Neutrophil (primary cell): Measurements from ENCODE around the gene ASCC2.
"Not testable (repeated sequence)": the region's sequence is repeated elsewhere in the genome, so short reads cannot be mapped to it uniquely, and the experiment has no call there.

Source experiments
- H3K27ac ChIP-seq: fragments of 200-600 bp; sonication (generic); 2 replicates; pipeline ENCODE4 v1.5.1; 2016; ENCODE audit warnings: mild to moderate bottlenecking, moderate library complexity
- H3K27me3 ChIP-seq: fragments of 200-600 bp; sonication (generic); 2 replicates; pipeline ENCODE4 v1.6.0; 2016; ENCODE audit warnings: mild to moderate bottlenecking
- H3K36me3 ChIP-seq: fragments of 200-600 bp; sonication (generic); 2 replicates; pipeline ENCODE4 v1.5.1; 2017
- H3K4me1 ChIP-seq, 2 experiments: fragments of 200-600 bp in 1 of 2; sonication (generic) in 1 of 2; 1 replicate in 1 of 2; 2 replicates in 1 of 2; pipeline versions ENCODE4 v1.5.1 to v1.6.1; 2013 to 2016; ENCODE audit warnings: low read depth in 1 of 2, low read length in 1 of 2, mild to moderate bottlenecking in 1 of 2, moderate library complexity in 1 of 2; ENCODE audit not compliant: control insufficient read depth in 1 of 2, insufficient read depth in 1 of 2
- H3K4me3 ChIP-seq, 2 experiments: fragments of 200-600 bp in 1 of 2; sonication (generic) in 1 of 2; 1 replicate in 1 of 2; 2 replicates in 1 of 2; pipeline ENCODE4 v1.5.1; 2013 to 2016; ENCODE audit warnings: low read depth in 1 of 2, low read length in 1 of 2, mild to moderate bottlenecking in 1 of 2, moderate library complexity in 1 of 2
- H3K9me3 ChIP-seq: fragments of 200-600 bp; sonication (generic); 2 replicates; pipeline ENCODE4 v1.5.1; 2016
- TF ChIP-seq, protein P1 (sequence below): fragments of 200-600 bp; sonication (generic); IDR thresholded peaks from 2 replicates; pipeline ENCODE4 v1.5.1; 2016; ENCODE audit warnings: antibody characterized with exemption

The ASCC2 gene

GRCh38 chr22:29831958-29832357, 6.1 kb downstream of the ASCC2 start:
- peaks cover 3% of the 10 kb centered on the region for H3K36me3 ChIP-seq
- no peaks in the 10 kb centered on the region for H3K9me3 ChIP-seq

GRCh38 chr22:29831186-29831921, 6.7 kb downstream of the ASCC2 start:
- TF ChIP-seq, protein P1, sequence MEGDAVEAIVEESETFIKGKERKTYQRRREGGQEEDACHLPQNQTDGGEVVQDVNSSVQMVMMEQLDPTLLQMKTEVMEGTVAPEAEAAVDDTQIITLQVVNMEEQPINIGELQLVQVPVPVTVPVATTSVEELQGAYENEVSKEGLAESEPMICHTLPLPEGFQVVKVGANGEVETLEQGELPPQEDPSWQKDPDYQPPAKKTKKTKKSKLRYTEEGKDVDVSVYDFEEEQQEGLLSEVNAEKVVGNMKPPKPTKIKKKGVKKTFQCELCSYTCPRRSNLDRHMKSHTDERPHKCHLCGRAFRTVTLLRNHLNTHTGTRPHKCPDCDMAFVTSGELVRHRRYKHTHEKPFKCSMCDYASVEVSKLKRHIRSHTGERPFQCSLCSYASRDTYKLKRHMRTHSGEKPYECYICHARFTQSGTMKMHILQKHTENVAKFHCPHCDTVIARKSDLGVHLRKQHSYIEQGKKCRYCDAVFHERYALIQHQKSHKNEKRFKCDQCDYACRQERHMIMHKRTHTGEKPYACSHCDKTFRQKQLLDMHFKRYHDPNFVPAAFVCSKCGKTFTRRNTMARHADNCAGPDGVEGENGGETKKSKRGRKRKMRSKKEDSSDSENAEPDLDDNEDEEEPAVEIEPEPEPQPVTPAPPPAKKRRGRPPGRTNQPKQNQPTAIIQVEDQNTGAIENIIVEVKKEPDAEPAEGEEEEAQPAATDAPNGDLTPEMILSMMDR = no peak
- Histone ChIP-seq H3K9me3 (no peaks in the 10 kb centered on the region), H3K27me3 (no peaks in the 10 kb centered on the region), H3K4me1 (peaks cover 20 to 21% of the 10 kb centered on the region in 2 experiments), H3K27ac (peak overlapping the region; percentile 64), H3K4me3 (no peak overlapping the region), H3K36me3 (peaks cover 3% of the 10 kb centered on the region)

More at GRCh38 chr22:29831958-29832357, 6.1 kb downstream of the ASCC2 start:
- no peak overlapping the region for H3K4me3 ChIP-seq
- H3K27me3 ChIP-seq = no peaks in the 10 kb centered on the region
- TF ChIP-seq, protein P1 = no peak
- peak overlapping the region; percentile 64 for H3K27ac ChIP-seq
- peaks cover 25 to 26% of the 10 kb centered on the region in 2 experiments for H3K4me1 ChIP-seq

- Histone ChIP-seq H3K9me3 (no peaks in the 10 kb centered on the region), H3K4me3 (no peak overlapping the region), H3K27me3 (no peaks in the 10 kb centered on the region), H3K36me3 (peaks cover 3% of the 10 kb centered on the region), H3K4me1 (peaks cover 15% of the 10 kb centered on the region in 2 experiments), H3K27ac (peak overlapping the region; percentile 64)
- TF ChIP-seq, protein P1 = no peak
These were observed 7.5 kb downstream of the ASCC2 start for GRCh38 chr22:29830585-29830984.

DNA sequence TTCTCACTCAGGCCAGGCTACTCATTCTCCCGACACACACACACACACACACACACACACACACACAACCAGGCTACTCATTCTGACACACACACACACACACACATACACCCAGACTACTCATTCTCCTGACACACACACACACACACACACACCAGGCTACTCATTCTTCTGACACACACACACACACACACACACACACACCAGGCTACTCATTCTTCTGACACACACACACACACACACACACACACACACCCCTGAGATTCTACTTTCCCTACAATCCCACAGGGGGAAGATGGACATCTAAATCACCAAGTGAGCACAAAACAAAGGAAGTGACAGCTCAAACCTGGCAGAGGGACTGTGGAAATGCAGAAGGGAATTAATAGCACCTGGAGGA, 10.3 kb downstream of the ASCC2 start:
- H3K36me3 ChIP-seq = peaks cover 15% of the 10 kb centered on the region
- not testable (repeated sequence) for H3K27me3 ChIP-seq

DNA sequence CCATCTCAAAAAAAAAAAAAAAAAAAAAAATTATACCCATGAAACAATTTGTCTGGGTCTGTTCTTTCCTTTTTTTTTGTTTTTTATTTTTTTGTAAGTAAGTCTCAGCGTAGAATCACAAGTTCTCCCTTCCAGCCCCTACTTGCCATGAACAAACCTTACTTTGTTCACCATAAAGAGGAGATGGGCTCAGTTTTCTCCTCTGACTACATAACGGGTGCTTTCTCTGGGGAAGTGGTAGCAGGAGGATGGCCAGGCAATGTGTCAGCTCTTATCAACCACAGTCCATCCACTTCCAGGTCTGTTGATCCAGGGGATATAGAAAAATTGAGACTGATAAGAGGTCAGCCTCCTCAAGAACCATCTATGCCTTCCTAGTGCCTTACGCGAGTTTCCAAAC, 11.0 kb downstream of the ASCC2 start:
- TF ChIP-seq, protein P1 = no peak
- Histone ChIP-seq H3K4me3 (no peak overlapping the region), H3K9me3 (no peaks in the 10 kb centered on the region)

More for the DNA sequence above, 10.3 kb downstream of the ASCC2 start:
- not testable (repeated sequence) for H3K4me3 ChIP-seq, H3K9me3 ChIP-seq, H3K27ac ChIP-seq
- peaks cover 13 to 14% of the 10 kb centered on the region in 2 experiments for H3K4me1 ChIP-seq

GRCh38 chr22:29825578-29825977, 12.5 kb downstream of the ASCC2 start:
- Histone ChIP-seq H3K27me3 (no peaks in the 10 kb centered on the region), H3K4me3 (no peak overlapping the region), H3K27ac (no peak overlapping the region), H3K4me1 (peaks cover 19 to 22% of the 10 kb centered on the region in 2 experiments), H3K36me3 (peaks cover 15% of the 10 kb centered on the region), H3K9me3 (no peaks in the 10 kb centered on the region)
- TF ChIP-seq, protein P1 = no peak

More for the DNA sequence above, 11.0 kb downstream of the ASCC2 start:
- Histone ChIP-seq H3K36me3 (peaks cover 15% of the 10 kb centered on the region), H3K27ac (no peak overlapping the region), H3K27me3 (no peaks in the 10 kb centered on the region), H3K4me1 (peaks cover 17 to 20% of the 10 kb centered on the region in 2 experiments)
